ENCODE results near the gene AGL.

DNA sequence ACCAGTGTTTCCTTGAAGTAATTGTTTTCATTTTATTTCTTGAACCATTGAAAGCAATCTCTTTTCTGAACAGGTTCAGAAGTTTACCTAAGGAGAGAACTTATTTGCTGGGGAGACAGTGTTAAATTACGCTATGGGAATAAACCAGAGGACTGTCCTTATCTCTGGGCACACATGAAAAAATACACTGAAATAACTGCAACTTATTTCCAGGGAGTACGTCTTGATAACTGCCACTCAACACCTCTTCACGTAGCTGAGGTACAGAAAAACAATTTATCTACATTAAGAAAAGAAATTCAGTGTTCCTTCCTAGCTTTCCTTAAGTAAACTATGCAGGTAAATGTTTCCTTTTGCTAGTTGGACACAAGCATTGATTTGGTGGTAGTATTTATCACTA lies 27.4 kb downstream of the AGL start:
- TF ChIP-seq CTCF (conservative IDR thresholded peaks at IDR 0.05; ENCODE audit: low read depth, low read length) (no peak), POLR2A (IDR thresholded peaks at IDR 0.05; ENCODE audit: low read depth, low read length) (no peak), RAD21 (IDR thresholded peaks at IDR 0.05; ENCODE audit: low read length) (no peak), FOS (IDR thresholded peaks at IDR 0.05; ENCODE audit: low read depth, low read length) (no peak)

Data from IMR-90 (cell line).